ENCODE data around the gene SLF2. TPM values are rescaled to one million over a fixed set of nuclear protein-coding genes. Genes with fewer than 3 reads are reported as not detected.

SLF2 gene
- total and polyA plus RNA-seq, 8 donors, result 9.5 to 16.8 (median 11.8) TPM

- H3K4me1 ChIP-seq, result no peaks in the 10 kb centered on the region
- no peaks in the 10 kb centered on the region for H3K27me3 ChIP-seq
- no peak overlapping the region for H3K27ac ChIP-seq
- FAIRE-seq (no peak), DNase-seq (no peak), ATAC-seq (no peak)
- peaks cover 6 to 76% (median 12%) of the 10 kb centered on the region in 3 donors for H3K36me3 ChIP-seq
- H3K9me3 ChIP-seq, result no peaks in the 10 kb centered on the region
- intact Hi-C loops (cut with DNase I), result no loop called here
- no peak overlapping the region for H3K4me3 ChIP-seq
- no peak for TF ChIP-seq CTCF (IDR thresholded peaks at IDR 0.05)
These were observed 30.7 kb downstream of the SLF2 start for GRCh38 chr10:100943508-100943907.

- Histone ChIP-seq H3K27ac (no peak overlapping the region), H3K27me3 (no peaks in the 10 kb centered on the region), H3K4me1 (no peaks in the 10 kb centered on the region), H3K36me3 (peaks cover 7 to 80% (median 12%) of the 10 kb centered on the region in 3 donors), H3K9me3 (no peaks in the 10 kb centered on the region), H3K4me3 (no peak overlapping the region)
- TF ChIP-seq CTCF (IDR thresholded peaks at IDR 0.05), result no peak
- DNase-seq (no peak), ATAC-seq (no peak), FAIRE-seq (no peak)
- intact Hi-C loops (cut with DNase I), result no loop called here
These were observed 33.0 kb downstream of the SLF2 start for GRCh38 chr10:100945754-100946153.

- intact Hi-C loops (cut with DNase I), result no loop called here
- ATAC-seq, result no peak
- Histone ChIP-seq H3K27me3 (no peaks in the 10 kb centered on the region), H3K36me3 (peaks cover 7 to 72% (median 11%) of the 10 kb centered on the region in 3 donors), H3K4me3 (no peak overlapping the region), H3K27ac (no peak overlapping the region), H3K4me1 (no peaks in the 10 kb centered on the region), H3K9me3 (no peaks in the 10 kb centered on the region)
- no peak for TF ChIP-seq CTCF (IDR thresholded peaks at IDR 0.05)
- no peak for DNase-seq
- FAIRE-seq, result no peak
- WGBS, 2 donors, result 77 to 83% methylated on average over 3 of the region's 3 CpGs
These were observed 36.2 kb downstream of the SLF2 start for GRCh38 chr10:100948916-100949315.

- no peaks in the 10 kb centered on the region for H3K4me1 ChIP-seq
- peaks cover 0 to 11% (median 8%) of the 10 kb centered on the region in 3 donors for H3K36me3 ChIP-seq
- no peak overlapping the region for H3K27ac ChIP-seq
- FAIRE-seq (no peak), DNase-seq (no peak), ATAC-seq (no peak)
- H3K4me3 ChIP-seq, result no peak overlapping the region
- intact Hi-C loops (cut with DNase I), result no loop called here
- TF ChIP-seq CTCF (IDR thresholded peaks at IDR 0.05), result no peak
- no peaks in the 10 kb centered on the region for H3K9me3 ChIP-seq
- H3K27me3 ChIP-seq, result no peaks in the 10 kb centered on the region
These were observed 47.5 kb downstream of the SLF2 start for GRCh38 chr10:100960251-100960650.

GRCh38 chr10:100962351-100963080 is 49.8 kb downstream of the SLF2 start:
- no peak for ATAC-seq
- peaks cover 0 to 11% (median 0%) of the 10 kb centered on the region in 3 donors for H3K36me3 ChIP-seq
- intact Hi-C loops (cut with DNase I), result no loop called here
- FAIRE-seq, result no peak
- no peak for TF ChIP-seq CTCF (IDR thresholded peaks at IDR 0.05)
- H3K4me3 ChIP-seq, result no peak overlapping the region
- H3K9me3 ChIP-seq, result no peaks in the 10 kb centered on the region
- no peak for DNase-seq
- H3K27ac ChIP-seq, result no peak overlapping the region
- no peaks in the 10 kb centered on the region for H3K4me1 ChIP-seq
- no peaks in the 10 kb centered on the region for H3K27me3 ChIP-seq
- WGBS, 2 donors, result 82 to 85% methylated on average over 4 of the region's 4 CpGs

Data from pancreas (tissue), 10 donors.